IMR-90 (cell line): ENCODE results near the gene SIRPB1. TPM values are rescaled to one million over a fixed set of nuclear protein-coding genes. Genes with fewer than 3 reads are reported as not detected.

Experiments used
- ATAC-seq: fragments of 200-7000 bp; cut with Tn5 transposase; 2 replicates; pipeline ENCODE4 v1.9.1; 2020; ENCODE audit warnings: low read depth, mild to moderate bottlenecking, moderate library complexity
- BruUV-seq: library from RNA; stranded (reverse); fragments of 400-500 nt; replicated peaks from 2 replicates; lab custom pipeline; 2021; lab: Mats Ljungman, UMichigan
- CTCF ChIA-PET: fragments of 300-600 bp; formaldehyde crosslinking; extraction: SDS; loops from one replicate; lab custom pipeline; 2021; ENCODE audit warnings: antibody characterized with exemption; lab: Yijun Ruan, JAX
- POLR2A ChIA-PET: fragments of 300-600 bp; sonication (Branson Sonifier 250); formaldehyde crosslinking; loops from one replicate; lab custom pipeline; 2022; ENCODE audit warnings: antibody characterized with exemption; ENCODE audit not compliant: unreplicated experiment; lab: Charles Lee
- DNase-seq: peaks from one replicate; pipeline ENCODE4 v3.0.0; 2013
- H2AFZ ChIP-seq: replicated peaks from 2 replicates; pipeline ENCODE3; 2013; ENCODE audit warnings: low read length, mild to moderate bottlenecking; ENCODE audit not compliant: poor library complexity
- H2AK5ac ChIP-seq: 2 replicates; pipeline ENCODE4 v1.6.1; 2013; ENCODE audit warnings: low read depth, low read length, inconsistent platforms
- H2AK9ac ChIP-seq: replicated peaks from 2 replicates; pipeline ENCODE3; 2013; ENCODE audit warnings: mild to moderate bottlenecking, low read depth, low read length, moderate library complexity; ENCODE audit not compliant: poor library complexity
- H2BK120ac ChIP-seq: 2 replicates; pipeline ENCODE4 v1.6.1; 2013; ENCODE audit warnings: low read depth, low read length, inconsistent platforms
- H2BK15ac ChIP-seq: 3 replicates; pipeline ENCODE4 v1.6.1; 2013; ENCODE audit warnings: low read depth, low read length, inconsistent platforms
- H2BK20ac ChIP-seq: 2 replicates; pipeline ENCODE4 v1.6.1; 2013; ENCODE audit warnings: low read depth, mild to moderate bottlenecking, inconsistent platforms, low read length, moderate library complexity
- H2BK5ac ChIP-seq: 2 replicates; pipeline ENCODE4 v1.6.1; 2013; ENCODE audit warnings: mild to moderate bottlenecking, low read depth, low read length, inconsistent platforms; ENCODE audit not compliant: poor library complexity, severe bottlenecking
- H3K14ac ChIP-seq: replicated peaks from 2 replicates; pipeline ENCODE4 v1.6.1; 2013; ENCODE audit warnings: low read depth, low read length, inconsistent platforms
- H3K18ac ChIP-seq: 2 replicates; pipeline ENCODE4 v1.6.1; 2013; ENCODE audit warnings: low read depth, low read length, control low read depth
- H3K23ac ChIP-seq: 2 replicates; pipeline ENCODE4 v1.6.1; 2013; ENCODE audit warnings: low read depth, low read length, inconsistent platforms
- H3K27ac ChIP-seq: 2 replicates; pipeline ENCODE4 v1.5.1; 2013; ENCODE audit warnings: mild to moderate bottlenecking, control low read depth, low read length; ENCODE audit not compliant: insufficient read depth
- H3K27me3 ChIP-seq: 2 replicates; pipeline ENCODE4 v1.6.1; 2013; ENCODE audit warnings: low read length; ENCODE audit not compliant: control insufficient read depth, insufficient read depth
- H3K36me3 ChIP-seq: 2 replicates; pipeline ENCODE4 v1.6.1; 2013; ENCODE audit warnings: low read length, mixed read lengths; ENCODE audit not compliant: control insufficient read depth, insufficient read depth
- H3K4ac ChIP-seq: 2 replicates; pipeline ENCODE4 v1.6.1; 2013; ENCODE audit warnings: low read depth, low read length, inconsistent platforms
- H3K4me1 ChIP-seq: 2 replicates; pipeline ENCODE4 v1.6.1; 2013; ENCODE audit warnings: low read length, mixed read lengths; ENCODE audit not compliant: control insufficient read depth, insufficient read depth
- H3K4me2 ChIP-seq: 2 replicates; pipeline ENCODE4 v1.6.1; 2013; ENCODE audit warnings: low read depth, mild to moderate bottlenecking, control low read depth, low read length, moderate library complexity
- H3K4me3 ChIP-seq: 2 replicates; pipeline ENCODE4 v1.5.1; 2013; ENCODE audit warnings: low read depth, mild to moderate bottlenecking, control low read depth, low read length, moderate library complexity; ENCODE audit not compliant: insufficient read depth
- H3K56ac ChIP-seq: 2 replicates; pipeline ENCODE4 v1.6.1; 2013; ENCODE audit warnings: low read length, inconsistent platforms; ENCODE audit not compliant: insufficient read depth; ENCODE audit errors: extremely low read depth
- H3K79me1 ChIP-seq, 2 experiments: 2 replicates each; pipeline ENCODE4 v1.6.1; 2013; ENCODE audit warnings: low read length in 2 of 2, inconsistent platforms in 1 of 2, low read depth in 1 of 2
- H3K9ac ChIP-seq: 2 replicates; pipeline ENCODE4 v1.6.1; 2013; ENCODE audit warnings: low read depth, low read length, control low read depth
- H3K9me1 ChIP-seq: 2 replicates; pipeline ENCODE4 v1.6.1; 2013; ENCODE audit warnings: low read length, inconsistent platforms; ENCODE audit not compliant: insufficient read depth
- H3K9me3 ChIP-seq: 2 replicates; pipeline ENCODE4 v1.6.1; 2013; ENCODE audit warnings: low read length; ENCODE audit not compliant: control insufficient read depth, insufficient read depth
- H4K20me1 ChIP-seq: 2 replicates; pipeline ENCODE4 v1.6.1; 2013; ENCODE audit warnings: low read length, inconsistent platforms; ENCODE audit not compliant: insufficient read depth
- H4K5ac ChIP-seq: 2 replicates; pipeline ENCODE4 v1.6.1; 2013; ENCODE audit warnings: mild to moderate bottlenecking, low read depth, low read length, control low read depth
- H4K8ac ChIP-seq, 2 experiments: 2 replicates each; pipeline ENCODE4 v1.6.1; 2013; ENCODE audit warnings: low read depth in 2 of 2, low read length in 2 of 2, control low read depth in 1 of 2, inconsistent platforms in 1 of 2
- H4K91ac ChIP-seq: 2 replicates; pipeline ENCODE4 v1.6.1; 2013; ENCODE audit warnings: low read depth, low read length, inconsistent platforms; ENCODE audit not compliant: insufficient read depth
- BHLHE40 ChIP-seq: fragments of 150-350 bp; IDR thresholded peaks from 2 replicates; pipeline ENCODE4 v1.6.1; 2016; ENCODE audit warnings: mild to moderate bottlenecking, low read depth, low read length
- CEBPB ChIP-seq: IDR thresholded peaks from 2 replicates; pipeline ENCODE4 v1.6.1; 2012; ENCODE audit warnings: low read depth, low read length, improper control_type of control experiment
- CHD1 ChIP-seq: IDR thresholded peaks from 2 replicates; pipeline ENCODE4 v1.6.1; 2012; ENCODE audit warnings: low read depth, low read length, improper control_type of control experiment
- CTCF ChIP-seq: conservative IDR thresholded peaks from 2 replicates; pipeline ENCODE4 v1.5.1; 2012; ENCODE audit warnings: mild to moderate bottlenecking, low read depth, low read length, improper control_type of control experiment
- ELK1 ChIP-seq: fragments of 150-350 bp; IDR thresholded peaks from 2 replicates; pipeline ENCODE4 v1.6.1; 2016; ENCODE audit warnings: low read depth, mild to moderate bottlenecking, low read length, moderate library complexity, borderline replicate concordance
- MAFK ChIP-seq: IDR thresholded peaks from 2 replicates; pipeline ENCODE4 v1.6.1; 2012; ENCODE audit warnings: low read depth, low read length, improper control_type of control experiment
- MAZ ChIP-seq: IDR thresholded peaks from 2 replicates; pipeline ENCODE4 v1.6.1; 2012; ENCODE audit warnings: low read depth, mild to moderate bottlenecking, low read length, improper control_type of control experiment, moderate library complexity, borderline replicate concordance
- MXI1 ChIP-seq: IDR thresholded peaks from 2 replicates; pipeline ENCODE4 v1.6.1; 2012; ENCODE audit warnings: low read depth, mild to moderate bottlenecking, low read length, moderate library complexity, borderline replicate concordance
- NFE2L2 ChIP-seq: fragments of 150-350 bp; IDR thresholded peaks from 2 replicates; pipeline ENCODE4 v1.6.1; 2016; ENCODE audit warnings: low read depth, mild to moderate bottlenecking, low read length
- POLR2A ChIP-seq: IDR thresholded peaks from 2 replicates; pipeline ENCODE4 v1.6.1; 2012; ENCODE audit warnings: mild to moderate bottlenecking, low read depth, low read length
- RAD21 ChIP-seq: IDR thresholded peaks from 2 replicates; pipeline ENCODE4 v1.6.1; 2012; ENCODE audit warnings: low read length, improper control_type of control experiment
- RCOR1 ChIP-seq: IDR thresholded peaks from 2 replicates; pipeline ENCODE4 v1.6.1; 2012; ENCODE audit warnings: mild to moderate bottlenecking, low read length, improper control_type of control experiment; ENCODE audit not compliant: insufficient replicate concordance
- SMC3 ChIP-seq: fragments of 150-350 bp; IDR thresholded peaks from 2 replicates; pipeline ENCODE4 v1.6.1; 2016; ENCODE audit warnings: low read depth, mild to moderate bottlenecking, antibody characterized with exemption, low read length, moderate library complexity
- USF2 ChIP-seq: fragments of 150-350 bp; IDR thresholded peaks from 2 replicates; pipeline ENCODE4 v1.6.1; 2017; ENCODE audit warnings: mild to moderate bottlenecking, antibody characterized with exemption, low read length, low read depth
- WGBS, 2 experiments: methylation state at CpG; one replicate each; pipeline versions ENCODE4 v1.1.5 to v1.1.7; 2013; ENCODE audit warnings: missing lambda C conversion rate in 2 of 2; ENCODE audit not compliant: insufficient read length in 1 of 2; ENCODE audit errors: extremely low coverage in 2 of 2; 5-methylcytosine and 5-hydroxymethylcytosine counted together
- dilution Hi-C: fragments of 300-500 bp; cut with HindIII; formaldehyde crosslinking; loops from one replicate; pipeline ENCODE4 v1.14.3; 2018; ENCODE audit warnings: low sequenced_read_pairs; ENCODE audit not compliant: unreplicated experiment
- in situ Hi-C: fragments of 300-500 bp; cut with MboI; formaldehyde crosslinking; loops from 3 replicates; pipeline ENCODE4 v1.14.3; 2019; ENCODE audit warnings: low sequenced_read_pairs, inconsistent platforms, mixed read lengths
- intact Hi-C: fragments of 100-400 bp; cut with micrococcal nuclease; formaldehyde crosslinking; loops from 2 replicates; pipeline ENCODE4 v1.10.0; 2022
- polyA plus RNA-seq, 3 experiments: library from polyadenylated mRNA; depleted of rRNA; stranded (reverse); fragments of >200 nt; gene quantifications; 2 replicates each; pipeline ENCODE4 v1.2.3, GENCODE V29; 2012; ENCODE audit warnings: low replicate concordance in 1 of 3
- total RNA-seq: library from RNA; depleted of rRNA; stranded (reverse); fragments of >200 nt; gene quantifications from 2 replicates; pipeline ENCODE4 v1.2.3, GENCODE V29; 2012

The SIRPB1 gene
- total and polyA plus RNA-seq, 2 of the 4 experiments (the other 2 are of a cell fraction) = 0.90 to 1.6 TPM

- TF ChIP-seq NFE2L2 (no peak), POLR2A (no peak)
Observed at GRCh38 chr20:1619861-1620444, at the start of gene SIRPB1 (continued).

- H2BK15ac ChIP-seq = no peak overlapping the region
- CTCF ChIA-PET = no interaction called here
- no peaks in the 10 kb centered on the region for H3K36me3 ChIP-seq
- intact Hi-C loops = no loop called here
- H3K9me1 ChIP-seq = no peaks in the 10 kb centered on the region
- no peak overlapping the region for H3K23ac ChIP-seq
- no peak overlapping the region for H2BK20ac ChIP-seq
- H2AFZ ChIP-seq = no peak overlapping the region
- no TSS peak for BruUV-seq
- POLR2A ChIA-PET = no interaction called here
- H2AK9ac ChIP-seq = no peak overlapping the region
- 32% methylated on average over 2 of the region's 5 CpGs; no CpG with 5 or more reads in 1 of the 2 experiments for WGBS, 2 experiments
- no peak overlapping the region for H3K9ac ChIP-seq
- H4K20me1 ChIP-seq = no peaks in the 10 kb centered on the region
- no peak overlapping the region for H3K4me3 ChIP-seq
- ATAC-seq (no peak), DNase-seq (no peak)
- no peaks in the 10 kb centered on the region for H3K9me3 ChIP-seq
- H3K56ac ChIP-seq = no peak overlapping the region
- H3K4me2 ChIP-seq = no peak overlapping the region
- no peak overlapping the region for H4K5ac ChIP-seq
- no peak overlapping the region for H3K18ac ChIP-seq
- no peaks in the 10 kb centered on the region for H3K79me1 ChIP-seq
- in situ Hi-C loops = no loop called here
- no peak overlapping the region for H3K4ac ChIP-seq
- H4K8ac ChIP-seq = no peak overlapping the region
- H3K27me3 ChIP-seq = peaks cover 6% of the 10 kb centered on the region
- H2BK5ac ChIP-seq = no peak overlapping the region
- H2AK5ac ChIP-seq = no peak overlapping the region
- H2BK120ac ChIP-seq = no peak overlapping the region
- no peak overlapping the region for H3K14ac ChIP-seq
- no peak overlapping the region for H4K91ac ChIP-seq
- dilution Hi-C loops = no loop called here
- H3K27ac ChIP-seq = no peak overlapping the region
- no peaks in the 10 kb centered on the region for H3K4me1 ChIP-seq
- no peak for TF ChIP-seq CEBPB
- no peak for TF ChIP-seq CHD1
- no peak for TF ChIP-seq RAD21
- TF ChIP-seq ELK1 = no peak
- TF ChIP-seq SMC3 = no peak
- no peak for TF ChIP-seq MXI1
- no peak for TF ChIP-seq CTCF
- TF ChIP-seq NFE2L2 = no peak
- TF ChIP-seq RCOR1 = no peak
- TF ChIP-seq USF2 = no peak
- TF ChIP-seq MAFK = no peak
- TF ChIP-seq POLR2A = no peak
- TF ChIP-seq BHLHE40 = no peak
- no peak for TF ChIP-seq MAZ
Observed at GRCh38 chr20:1669304-1669703, 49.5 kb upstream of the SIRPB1 start.
